Gastroesophageal sphincter (tissue), 4 donors: Measurements from ENCODE around the gene ASIC3. TPM values are rescaled to one million over a fixed set of nuclear protein-coding genes. Genes with fewer than 3 reads are reported as not detected.

ENCODE experiments used
- ATAC-seq: fragments of 150-250 bp; one replicate; pipeline ENCODE4 v1.9.1; 2016; ENCODE audit warnings: mild to moderate bottlenecking, moderate library complexity
- H3K27ac ChIP-seq, 4 donors: fragments of 200-600 bp; sonication (generic) in 3 of 4; 1 replicate in 3 of 4; 2 replicates in 1 of 4; pipeline ENCODE4 v1.5.1; 2016 to 2019
- H3K27me3 ChIP-seq: fragments of 200-600 bp; sonication (generic); one replicate; pipeline ENCODE4 v1.5.1; 2019
- H3K36me3 ChIP-seq, 2 donors: fragments of 200-600 bp; sonication (generic); one replicate each; pipeline ENCODE4 v1.5.1; 2019; ENCODE audit warnings: control low read depth in 1 of 2
- H3K4me1 ChIP-seq, 3 donors: fragments of 200-600 bp; sonication (generic); 1 replicate in 2 of 3; 2 replicates in 1 of 3; pipeline ENCODE4 v1.5.1; 2016 to 2019; ENCODE audit warnings: control low read depth in 2 of 3
- H3K4me3 ChIP-seq, 2 donors: fragments of 200-600 bp; sonication (generic); one replicate each; pipeline ENCODE4 v1.5.1; 2019; ENCODE audit warnings: mild to moderate bottlenecking in 1 of 2, moderate library complexity in 1 of 2
- H3K9me3 ChIP-seq, 3 donors: fragments of 200-600 bp; sonication (generic); one replicate each; pipeline ENCODE4 v1.5.1; 2017 to 2019; ENCODE audit warnings: control low read depth in 2 of 3
- CTCF ChIP-seq, 4 experiments: fragments of 200-600 bp in 2 of 4; fragments of 450-650 bp in 2 of 4; sonication (generic) in 1 of 4; IDR thresholded peaks; one replicate each; pipeline ENCODE4 v1.5.1; 2017 to 2019; ENCODE audit warnings: antibody characterized with exemption in 4 of 4, mild to moderate bottlenecking in 2 of 4, moderate library complexity in 2 of 4
- EP300 ChIP-seq: sonication (generic); formaldehyde crosslinking; IDR thresholded peaks from one replicate; pipeline ENCODE4 v1.6.1; 2017; ENCODE audit warnings: antibody characterized with exemption, mild to moderate bottlenecking
- POLR2A ChIP-seq, 2 donors: fragments of 450-650 bp; IDR thresholded peaks; one replicate each; pipeline ENCODE4 v1.6.1; 2017; ENCODE audit warnings: antibody characterized with exemption in 2 of 2, mild to moderate bottlenecking in 2 of 2, moderate library complexity in 1 of 2
- POLR2AphosphoS5 ChIP-seq: sonication (generic); formaldehyde crosslinking; IDR thresholded peaks from one replicate; pipeline ENCODE4 v1.6.1; 2017; ENCODE audit warnings: antibody characterized with exemption
- WGBS, 2 donors: methylation state at CpG; one replicate each; pipeline ENCODE4 v1.1.5; 2018; ENCODE audit warnings: low coverage in 1 of 2; 5-methylcytosine and 5-hydroxymethylcytosine counted together
- total RNA-seq, 4 donors: library from RNA; depleted of rRNA; stranded (reverse); fragments of >200 nt; gene quantifications; one replicate each; pipeline ENCODE4 v1.1.0, GENCODE V29; 2016

Gene ASIC3
- total RNA-seq, 4 donors from 2014 or later = 1.7 to 3.1 (median 2.1) TPM; not detected in 1

GRCh38 chr7:151033864-151034249, 14.5 kb upstream of the ASIC3 start:
- Histone ChIP-seq H3K27me3 (no peaks in the 10 kb centered on the region), H3K4me3 (no peak overlapping the region), H3K9me3 (no peaks in the 10 kb centered on the region), H3K4me1 (peaks cover 0 to 19% (median 7%) of the 10 kb centered on the region in 3 donors), H3K27ac (no peak overlapping the region), H3K36me3 (peaks cover 0 to 68% of the 10 kb centered on the region in 2 donors)
- TF ChIP-seq CTCF (IDR thresholded peaks at IDR 0.05) = no peak
- TF ChIP-seq POLR2AphosphoS5 = no peak
- TF ChIP-seq EP300 = no peak
- TF ChIP-seq POLR2A (IDR thresholded peaks at IDR 0.05) = no peak
- ATAC-seq = no peak
- 100% methylated on average over 1 of the region's 5 CpGs; no CpG with 5 or more reads in 1 of the 2 donors for WGBS, 2 donors

GRCh38 chr7:151034312-151035025, 13.9 kb upstream of the ASIC3 start:
- TF ChIP-seq POLR2AphosphoS5 = no peak
- TF ChIP-seq POLR2A (IDR thresholded peaks at IDR 0.05) = no peak
- TF ChIP-seq CTCF (IDR thresholded peaks at IDR 0.05) = no peak
- no peak for TF ChIP-seq EP300
- Histone ChIP-seq H3K27ac (no peak overlapping the region), H3K4me3 (no peak overlapping the region), H3K27me3 (no peaks in the 10 kb centered on the region), H3K9me3 (no peaks in the 10 kb centered on the region), H3K36me3 (peaks cover 0 to 68% of the 10 kb centered on the region in 2 donors), H3K4me1 (peaks cover 0 to 19% (median 12%) of the 10 kb centered on the region in 3 donors)
- WGBS, 2 donors = 96 to 100% methylated on average over 2 to 5 of the region's 21 CpGs
- no peak for ATAC-seq

- 88 to 95% methylated on average over 4 of the region's 21 CpGs for WGBS, 2 donors
- H3K36me3 ChIP-seq = peaks cover 0 to 68% of the 10 kb centered on the region in 2 donors
- no peaks in the 10 kb centered on the region for H3K27me3 ChIP-seq
- no peak for TF ChIP-seq POLR2AphosphoS5
- TF ChIP-seq EP300 = no peak
- no peak for TF ChIP-seq CTCF (IDR thresholded peaks at IDR 0.05)
- no peak for TF ChIP-seq POLR2A (IDR thresholded peaks at IDR 0.05)
- no peak overlapping the region for H3K27ac ChIP-seq
- H3K4me1 ChIP-seq = peaks cover 0 to 18% (median 9%) of the 10 kb centered on the region in 3 donors
- H3K4me3 ChIP-seq = no peak overlapping the region
- ATAC-seq = no peak
- H3K9me3 ChIP-seq = no peaks in the 10 kb centered on the region
These were observed 13.2 kb upstream of the ASIC3 start for GRCh38 chr7:151035026-151035717.

- Histone ChIP-seq H3K27me3 (no peaks in the 10 kb centered on the region), H3K4me1 (peaks cover 0 to 17% (median 9%) of the 10 kb centered on the region in 3 donors), H3K9me3 (no peaks in the 10 kb centered on the region), H3K4me3 (no peak overlapping the region), H3K36me3 (peaks cover 0 to 72% of the 10 kb centered on the region in 2 donors), H3K27ac (no peak overlapping the region)
- 77% methylated on average over 3 of the region's 17 CpGs; no CpG with 5 or more reads in 1 of the 2 donors for WGBS, 2 donors
- TF ChIP-seq POLR2AphosphoS5 = no peak
- no peak for TF ChIP-seq CTCF (IDR thresholded peaks at IDR 0.05)
- no peak for TF ChIP-seq EP300
- TF ChIP-seq POLR2A (IDR thresholded peaks at IDR 0.05) = no peak
- ATAC-seq = no peak
These were observed 12.4 kb upstream of the ASIC3 start for GRCh38 chr7:151035902-151036301.
